Hematopoietic multipotent progenitor cell treated with erythropoietin and hydrocortisone succinate and interleukin-3 and kit ligand, for 4 days (in vitro differentiated cells): ENCODE measurements around the gene RSAD1.

Experiments
- DNase-seq: peaks from one replicate; pipeline ENCODE4 v3.0.0-alpha.2; 2015

Gene RSAD1

DNA sequence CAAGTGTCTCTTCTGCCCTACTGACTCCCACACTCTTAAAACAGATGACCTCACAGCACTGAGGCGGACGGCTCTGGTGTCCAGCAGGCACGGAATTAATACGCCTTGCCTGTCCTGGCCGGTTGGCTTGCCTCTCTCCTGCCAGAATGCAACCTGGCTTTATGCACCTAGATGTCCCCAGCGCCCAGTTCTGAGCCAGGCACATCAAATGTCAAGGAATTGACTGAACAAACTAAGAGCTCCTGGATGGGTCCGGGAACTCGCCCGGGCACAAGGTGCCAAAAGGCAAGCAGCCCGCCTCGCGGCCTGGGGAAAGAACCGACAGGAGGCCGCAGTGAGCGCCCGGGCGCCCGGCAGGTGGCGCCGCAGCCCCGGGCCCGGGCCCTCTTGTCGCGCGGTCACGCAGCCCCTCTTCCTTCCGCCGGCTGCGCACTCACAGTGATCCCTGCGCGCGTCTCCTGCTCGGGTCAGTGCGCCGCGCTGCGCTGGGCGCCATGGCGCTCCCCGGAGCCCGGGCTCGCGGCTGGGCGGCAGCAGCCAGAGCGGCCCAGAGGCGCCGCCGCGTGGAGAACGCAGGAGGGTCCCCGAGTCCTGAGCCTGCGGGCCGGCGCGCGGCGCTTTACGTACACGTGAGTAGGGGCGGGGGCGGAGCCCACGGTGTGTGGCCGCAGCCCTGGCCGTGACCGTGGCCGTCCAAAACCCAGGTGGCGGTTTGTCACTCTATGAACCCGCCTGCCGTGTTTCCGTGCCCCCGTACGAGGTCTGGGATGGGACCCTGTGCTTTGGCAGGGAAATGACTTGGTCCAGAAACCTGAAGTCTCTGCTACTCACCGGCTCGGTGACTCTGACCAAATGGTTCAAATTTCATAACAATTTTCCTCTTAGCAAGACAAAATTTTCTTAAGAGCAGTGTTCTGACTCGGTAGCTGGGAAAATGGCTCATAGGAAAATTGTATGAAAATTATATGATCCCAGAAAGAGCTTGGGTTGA lies at the start of gene RSAD1:
TSS of gene RSAD1 (plus strand) at position 470 of the 991 bp plus-strand sequence. CDS start at position 495, 25 bp downstream.
- DNase-seq: peak; percentile 96

DNA sequence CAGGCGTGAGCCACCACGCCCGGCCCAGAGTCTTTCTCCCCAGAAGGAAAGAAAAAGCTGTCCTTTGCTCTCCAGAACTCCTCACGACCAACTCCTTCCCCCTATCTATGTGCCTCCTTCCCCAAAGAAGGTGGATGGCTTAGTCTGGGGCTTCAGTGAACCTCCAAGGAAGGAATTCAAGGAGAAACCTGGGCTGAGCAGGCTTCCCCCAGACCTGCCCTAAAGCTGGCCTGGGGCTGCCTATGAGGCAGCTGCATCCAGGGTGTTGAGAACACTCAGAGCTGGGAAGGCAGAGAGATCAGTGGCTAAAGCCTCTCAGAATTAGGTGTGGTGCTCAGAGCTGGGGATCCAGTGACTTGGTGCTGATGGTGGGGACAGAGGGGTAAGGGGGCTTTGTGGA lies 48.9 kb upstream of the RSAD1 start:
- DNase-seq: no peak

DNA sequence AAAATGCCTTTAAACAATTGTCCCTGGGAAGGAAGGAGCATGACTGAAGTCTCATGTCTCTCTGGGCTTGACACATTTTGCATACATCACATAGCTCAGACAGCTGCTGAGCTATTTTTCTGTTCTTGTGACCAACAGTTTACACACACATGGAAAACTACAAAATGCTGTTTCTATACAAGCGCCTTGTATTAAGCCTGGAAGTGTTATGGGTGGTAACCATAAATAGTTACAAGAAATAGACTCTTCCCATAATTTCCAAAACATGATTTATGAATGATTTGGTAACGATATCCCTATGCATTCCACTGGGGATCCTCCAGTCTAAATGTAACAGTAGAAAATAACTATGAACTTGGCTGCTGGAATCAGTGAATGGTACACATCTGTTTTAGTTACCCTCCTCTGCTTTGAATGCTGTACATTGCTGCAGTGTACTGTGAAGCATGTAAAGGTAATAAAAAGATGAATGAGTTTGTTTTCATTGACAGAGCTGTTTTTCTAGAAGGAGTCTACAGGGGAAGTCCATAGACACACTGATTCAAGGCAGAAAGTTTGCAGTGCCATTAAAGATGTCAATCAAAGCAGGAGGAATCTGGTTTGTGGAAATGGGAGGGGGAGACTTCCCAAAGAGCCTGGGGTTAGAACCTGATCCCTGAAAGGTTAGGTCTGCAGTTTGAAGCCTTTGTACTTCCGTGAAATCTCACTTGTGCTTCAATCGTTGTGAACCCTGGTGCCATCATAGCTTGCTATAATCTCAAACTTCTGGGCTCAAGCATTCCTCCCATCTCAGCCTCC lies 47.6 kb upstream of the RSAD1 start:
- DNase-seq: no peak

DNA sequence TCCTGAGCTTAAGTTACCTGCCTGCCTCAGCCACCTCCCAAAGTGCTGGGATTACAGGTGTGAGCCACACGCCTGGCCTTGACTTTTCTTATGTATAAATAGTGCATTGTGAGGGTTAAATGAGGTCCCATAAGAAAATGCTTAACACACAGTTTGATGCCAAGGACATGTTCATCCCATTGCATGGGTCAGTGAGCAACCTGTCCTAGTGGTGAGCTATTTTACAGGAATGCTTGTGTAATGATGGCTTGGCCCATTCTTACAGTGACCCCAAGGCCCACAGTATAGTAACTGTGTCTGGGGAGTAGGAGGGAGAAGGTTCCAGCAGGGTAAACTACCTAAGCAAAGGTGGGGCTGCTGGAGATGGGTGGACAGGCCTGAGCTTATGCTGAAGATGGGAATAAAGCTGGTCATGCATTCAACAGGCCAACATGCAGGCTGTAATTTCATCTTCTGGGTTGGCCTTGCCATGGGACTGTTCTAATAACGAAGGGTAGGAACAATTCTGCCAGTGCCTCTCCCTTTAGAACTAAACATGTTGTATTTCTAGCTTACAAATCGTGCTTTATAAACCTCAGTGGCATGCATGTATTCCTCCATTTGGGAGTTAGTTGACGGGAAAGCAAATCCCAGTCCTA lies 46.4 kb upstream of the RSAD1 start:
- DNase-seq: no peak

DNA sequence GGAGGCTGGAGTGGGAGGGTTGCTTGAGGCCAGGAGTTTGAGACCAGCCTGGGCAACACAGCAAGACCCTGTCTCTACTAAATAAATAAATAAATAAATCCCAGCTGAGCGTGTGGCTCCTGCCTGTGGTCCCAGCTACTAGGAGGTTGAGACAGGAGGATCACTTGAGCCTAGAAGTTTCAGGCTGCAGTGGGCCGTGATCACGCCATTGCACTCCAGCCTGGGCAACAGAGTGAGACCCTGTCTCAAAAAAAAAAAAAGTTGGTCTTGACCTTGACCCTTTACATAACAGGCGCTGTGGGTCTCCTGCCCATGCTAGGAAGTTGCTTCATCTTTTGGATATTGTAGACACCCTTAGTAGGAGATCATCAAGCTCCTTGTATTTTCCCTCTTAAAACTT lies 41.3 kb upstream of the RSAD1 start:
- no peak for DNase-seq

DNA sequence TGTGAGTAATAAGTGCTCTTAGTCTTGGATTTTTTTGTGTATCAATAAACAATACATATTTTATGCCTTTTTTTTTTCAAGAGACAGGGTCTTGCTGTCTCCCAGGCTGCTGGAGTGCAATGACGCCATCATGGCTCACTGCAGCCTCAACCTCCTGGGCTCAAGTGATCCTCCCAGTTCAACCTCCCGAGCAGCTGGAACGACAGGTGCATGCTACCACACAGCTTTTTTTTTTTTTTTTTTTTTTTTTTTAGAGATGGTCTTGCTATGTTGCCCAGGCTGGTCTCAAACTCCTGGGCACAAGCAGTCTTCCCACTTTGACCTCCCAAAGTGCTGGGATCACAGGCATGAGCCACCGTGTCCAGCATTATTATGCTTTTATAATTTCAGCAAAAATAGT lies 39.7 kb upstream of the RSAD1 start:
- DNase-seq: no peak

DNA sequence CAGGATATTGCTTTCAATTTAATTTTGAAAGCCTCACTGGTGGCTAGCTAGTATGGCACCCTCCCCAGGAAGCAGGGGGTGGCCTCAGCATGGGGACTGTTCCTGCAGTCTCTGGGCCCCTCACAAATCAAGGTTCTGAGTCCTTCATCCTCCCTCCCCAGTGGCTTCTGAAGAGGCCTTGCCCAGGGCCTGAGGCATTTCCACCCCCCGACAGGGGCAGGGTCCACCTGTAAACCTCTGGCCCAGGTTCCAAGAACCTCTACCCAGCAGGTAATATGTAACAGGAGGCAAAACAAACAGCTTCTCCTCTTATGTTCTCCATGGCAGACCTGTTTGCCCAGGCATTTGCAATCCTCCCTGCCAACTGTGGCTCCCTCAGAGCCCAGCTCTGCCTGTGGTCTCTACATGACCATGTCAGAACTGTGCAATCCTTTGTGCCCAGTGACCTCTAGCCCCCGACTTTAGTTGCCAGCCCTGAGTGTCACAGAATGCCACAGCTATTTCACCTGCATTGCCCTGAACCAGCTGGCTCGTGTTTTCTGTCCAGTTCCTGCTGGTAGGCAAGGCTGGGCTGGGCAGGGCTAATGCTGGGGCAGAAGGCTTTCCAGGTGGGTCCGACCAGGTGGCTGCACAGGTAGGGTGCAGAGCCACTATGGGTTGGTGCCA lies 38.4 kb upstream of the RSAD1 start:
- no peak for DNase-seq

DNA sequence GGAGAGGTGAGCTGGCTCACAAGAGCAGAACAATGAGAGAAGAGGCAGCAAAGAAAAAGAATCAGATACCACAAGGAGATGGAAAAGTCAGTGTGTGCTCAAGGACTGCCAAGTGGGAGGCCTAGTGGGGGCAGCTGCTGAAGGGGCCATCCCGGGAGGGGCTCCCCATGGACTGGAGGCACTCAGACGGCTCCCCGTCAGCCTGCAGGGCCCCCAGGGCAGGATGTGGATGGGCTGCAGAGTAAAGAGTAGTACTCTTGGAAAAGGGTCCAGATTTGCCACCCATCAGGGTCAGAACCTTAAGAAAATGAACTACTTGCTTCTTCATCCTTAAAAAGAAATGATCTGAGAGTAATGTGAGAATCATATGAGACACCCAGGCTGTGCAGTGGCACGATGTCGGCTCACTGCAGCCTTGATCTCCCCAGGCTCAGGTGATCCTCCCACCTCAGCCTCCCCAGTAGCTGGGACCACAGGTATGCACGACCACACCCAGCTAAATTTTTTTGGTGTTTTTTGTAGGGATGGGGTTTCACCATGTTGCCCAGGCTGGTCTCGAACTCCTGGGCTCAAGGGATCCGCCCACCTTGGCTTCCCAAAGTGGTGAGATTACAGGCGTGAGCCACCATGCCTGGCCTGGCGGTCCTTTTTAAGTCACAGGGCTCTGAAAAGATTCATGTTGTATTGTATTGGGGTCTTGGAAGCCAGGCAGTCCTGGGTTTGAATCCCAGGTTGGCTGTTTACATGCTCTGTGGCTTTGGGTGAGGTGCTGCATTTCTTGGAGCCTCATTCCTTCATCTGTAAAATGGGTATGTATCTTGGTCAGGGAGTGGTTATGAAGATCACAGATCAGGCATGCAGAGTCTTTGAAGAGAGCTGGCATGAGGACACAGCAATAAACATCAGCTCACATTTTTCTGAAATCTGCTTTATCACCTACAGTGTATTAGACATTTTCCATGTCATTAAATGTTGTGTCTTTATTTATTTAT lies 37.5 kb upstream of the RSAD1 start:
- no peak for DNase-seq

DNA sequence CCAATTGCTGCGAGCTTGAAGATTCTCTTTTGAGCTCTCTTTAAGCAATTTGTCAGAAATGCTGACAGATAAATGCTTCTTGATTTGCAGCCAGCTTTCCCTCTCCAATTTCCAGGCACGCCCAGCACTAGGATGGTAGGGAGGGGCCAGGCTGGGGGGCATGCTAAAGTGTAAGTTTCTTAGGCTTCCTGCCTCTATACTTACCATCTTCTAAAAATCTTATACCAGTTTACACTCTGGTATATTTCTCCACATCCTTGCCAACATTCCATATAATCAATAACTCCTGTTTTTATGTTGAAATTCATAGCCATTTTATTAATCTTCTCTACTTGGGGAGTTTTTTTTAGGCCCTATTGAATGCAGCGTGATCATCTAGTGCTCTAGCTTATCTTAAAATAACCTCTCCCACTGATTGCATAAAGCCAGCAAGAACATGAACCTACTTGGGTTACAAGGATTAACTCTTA lies 35.1 kb upstream of the RSAD1 start:
- no peak for DNase-seq

DNA sequence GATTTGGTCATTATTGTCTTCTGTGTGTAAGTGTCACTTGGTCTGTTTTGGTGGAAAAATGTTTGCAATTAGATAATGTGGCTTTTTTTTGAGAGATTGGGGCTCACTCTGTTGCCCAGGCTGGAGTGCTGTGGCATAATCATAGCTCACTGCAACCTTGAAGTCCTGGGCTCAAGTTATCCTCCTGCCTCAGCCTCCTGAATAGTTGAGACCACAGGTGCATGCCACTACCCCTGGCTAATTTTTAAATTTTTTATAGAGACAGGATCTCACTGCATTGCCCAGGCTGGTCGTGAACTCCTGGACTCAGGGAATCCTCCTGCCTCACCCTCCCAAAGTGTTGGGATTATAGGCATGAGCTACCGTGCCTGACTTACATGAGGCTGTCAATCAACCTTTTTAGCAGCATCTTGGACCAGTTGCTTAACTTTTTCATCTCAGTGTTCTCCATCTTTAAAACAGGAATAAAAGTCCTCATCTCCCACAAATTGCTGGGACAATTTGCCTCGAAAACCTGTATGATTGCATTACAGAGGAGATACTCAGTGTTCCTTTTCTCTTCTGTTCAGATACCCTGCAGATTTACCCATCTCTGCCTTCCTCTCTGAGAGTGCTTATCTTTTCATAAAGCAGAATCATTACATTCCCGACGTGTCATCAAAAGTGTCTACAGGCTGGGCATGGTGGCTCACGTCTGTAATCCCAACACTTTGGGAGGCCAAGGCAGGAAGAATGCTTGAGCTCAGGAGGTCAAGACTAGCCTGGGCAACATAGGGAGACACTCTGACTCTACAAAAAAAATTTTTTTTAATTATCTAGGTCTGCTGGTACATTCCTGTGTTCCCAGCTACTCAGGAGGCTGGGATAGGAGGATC lies 33.6 kb upstream of the RSAD1 start:
- no peak for DNase-seq

DNA sequence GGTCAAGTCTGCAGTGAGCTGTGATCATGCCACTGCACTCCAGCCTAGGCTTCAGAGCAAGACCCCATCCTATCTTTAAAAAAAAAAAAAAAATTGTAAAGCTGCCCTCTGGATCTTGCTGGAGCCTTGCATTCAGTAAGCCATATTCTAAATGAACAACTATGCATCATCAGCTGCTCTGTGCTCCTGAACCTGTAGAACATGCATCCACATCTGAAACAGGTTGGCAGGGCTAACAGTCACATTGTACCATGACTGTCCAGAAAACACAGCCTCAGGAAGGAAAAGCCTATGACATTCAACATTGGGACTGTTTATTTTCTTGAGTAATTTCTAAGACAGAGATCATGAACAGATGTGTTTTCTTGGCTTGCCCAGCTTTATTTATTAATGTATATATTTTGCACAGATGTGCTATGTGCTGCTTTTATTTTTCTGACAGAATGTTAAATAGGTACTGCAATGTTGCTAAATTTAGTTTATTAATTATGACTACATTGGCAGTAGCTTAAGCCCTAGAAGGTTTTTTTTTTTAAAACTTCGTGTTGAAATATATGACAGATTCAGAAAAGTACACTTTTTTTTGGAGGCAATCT lies 32.8 kb upstream of the RSAD1 start:
- DNase-seq: no peak

DNA sequence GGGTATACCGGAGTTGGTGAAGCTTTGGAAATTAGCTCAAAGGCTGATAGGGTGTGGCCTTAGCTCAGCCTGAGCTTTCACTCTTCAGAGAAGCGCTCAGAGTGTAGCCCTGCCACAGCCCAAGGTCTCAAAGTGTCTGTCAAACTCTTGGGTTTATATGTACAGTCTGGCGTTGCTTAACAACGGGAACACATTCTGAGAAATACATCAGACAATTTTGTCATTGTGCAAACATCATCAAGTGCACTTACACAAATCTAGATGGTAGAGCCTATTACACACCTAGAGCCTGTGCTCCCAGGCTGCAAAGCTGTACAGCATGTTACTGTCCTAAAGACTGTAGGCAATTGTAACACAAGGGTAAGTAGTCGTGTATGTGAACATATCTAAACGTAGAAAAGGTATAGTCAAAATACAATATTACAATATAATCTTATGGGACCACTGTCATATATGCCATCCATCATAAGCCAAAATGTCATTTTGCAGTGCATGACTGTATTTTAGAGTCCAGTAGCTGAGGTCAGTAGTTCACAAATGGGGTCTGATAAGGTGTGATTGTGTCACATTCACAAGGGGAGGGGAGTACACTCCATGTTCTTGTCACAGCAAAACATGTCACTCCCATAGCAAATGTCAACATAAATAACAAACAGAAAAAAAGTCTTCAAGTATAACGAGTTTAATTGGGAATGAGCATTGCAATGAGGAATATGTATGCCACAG lies 30.6 kb upstream of the RSAD1 start:
- DNase-seq: no peak

DNA sequence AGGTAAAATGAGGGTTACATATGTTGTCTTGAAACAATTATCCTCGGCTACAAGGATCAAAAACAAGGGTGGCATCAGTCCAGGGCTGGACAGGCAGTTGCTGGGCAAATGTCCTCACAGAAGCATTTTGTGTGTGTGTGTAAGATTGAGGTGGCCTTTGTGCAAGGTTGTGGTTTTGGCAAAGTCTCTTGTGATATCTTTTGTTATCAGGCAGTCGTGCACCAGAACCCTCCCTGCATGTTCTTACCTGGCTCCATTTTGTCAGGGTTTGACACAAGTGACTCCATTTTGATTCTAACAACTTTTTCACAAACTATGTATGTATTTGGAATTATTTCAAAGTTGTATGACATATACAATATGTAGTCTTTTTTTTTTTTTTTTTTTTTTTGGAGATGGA lies 30.0 kb upstream of the RSAD1 start:
- DNase-seq: peak; percentile 49

DNA sequence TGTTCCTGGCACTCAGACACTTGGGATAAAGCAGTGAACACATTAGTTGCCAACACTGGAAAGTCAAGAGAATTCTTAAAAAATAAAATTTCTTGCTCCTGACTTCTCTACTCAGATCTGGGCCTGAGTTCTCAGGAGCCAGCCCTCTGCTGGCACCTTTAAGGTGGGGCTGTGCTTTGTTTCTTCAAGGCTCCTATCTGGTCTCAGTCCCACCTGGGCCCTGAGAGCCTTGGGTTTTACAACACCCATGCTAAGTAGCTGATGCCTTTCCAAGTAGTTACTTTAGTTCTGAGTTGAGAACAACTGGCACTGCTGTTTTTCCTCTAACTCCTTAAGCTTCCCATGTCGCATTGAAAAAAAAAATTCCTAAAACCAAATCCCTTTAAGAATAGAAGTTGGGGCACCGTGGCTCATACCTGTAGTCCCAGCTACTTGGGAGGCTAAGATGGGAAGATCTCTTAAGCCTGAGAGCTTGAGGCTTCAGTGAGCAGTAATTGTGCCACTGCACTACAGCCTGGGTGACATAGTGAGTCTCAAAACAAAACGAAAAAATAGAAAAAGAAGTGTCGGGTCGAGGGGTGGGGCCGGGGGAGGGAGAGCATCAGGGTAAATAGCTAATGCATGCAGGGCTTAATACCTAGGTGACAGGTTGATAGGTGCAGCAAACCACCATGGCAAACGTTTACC lies 26.6 kb upstream of the RSAD1 start:
- no peak for DNase-seq

DNA sequence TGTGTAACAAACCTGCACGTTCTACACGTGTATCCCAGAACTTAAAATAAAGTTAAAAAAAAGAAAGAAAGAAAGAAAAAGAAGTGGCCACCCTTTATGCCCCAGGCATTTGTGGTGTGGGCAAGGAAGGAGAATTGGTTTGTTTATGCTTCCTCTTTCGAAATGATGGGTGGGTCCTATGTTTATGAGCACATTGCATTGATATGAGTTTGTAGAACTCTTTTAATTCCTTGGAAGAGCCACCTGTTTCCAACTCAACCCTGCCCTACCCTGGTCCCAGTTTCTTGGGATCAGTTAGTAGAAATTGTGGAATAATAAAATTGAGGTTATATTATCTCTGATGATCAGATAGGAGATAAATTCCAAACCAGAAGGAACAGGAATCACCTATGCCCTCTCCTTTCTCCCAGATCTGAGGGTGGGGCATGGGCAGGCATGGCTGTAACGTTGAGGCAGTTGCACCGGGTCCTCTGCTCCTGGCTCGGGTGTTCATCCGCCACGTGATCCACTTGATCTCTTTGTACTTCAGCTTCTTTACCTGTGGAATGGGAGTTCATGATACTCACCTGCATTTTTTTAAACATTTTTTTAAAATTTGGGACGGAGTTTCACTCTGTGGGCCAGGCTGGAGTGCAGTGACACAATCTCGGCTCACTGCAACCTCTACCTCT lies 25.9 kb upstream of the RSAD1 start:
- peak; percentile 69 for DNase-seq

DNA sequence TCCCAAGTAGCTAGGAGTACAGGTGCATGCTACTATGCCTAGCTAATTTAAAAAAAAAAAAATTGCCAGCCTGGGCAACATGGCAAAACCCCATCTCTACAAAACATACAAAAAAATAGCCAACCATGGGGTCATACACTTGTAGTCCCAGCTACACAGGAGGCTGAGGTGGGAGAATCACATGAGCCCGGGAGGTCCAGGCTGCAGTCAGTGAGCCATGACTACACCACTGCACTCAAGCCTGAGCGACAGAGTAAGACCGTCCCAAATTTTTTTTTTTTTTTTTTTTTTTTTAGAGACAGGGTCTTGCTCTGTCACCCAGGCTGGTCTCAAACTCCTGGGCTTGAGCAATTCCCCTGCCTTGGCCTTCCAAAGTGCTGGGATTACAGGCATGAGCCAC lies 24.8 kb upstream of the RSAD1 start:
- no peak for DNase-seq

DNA sequence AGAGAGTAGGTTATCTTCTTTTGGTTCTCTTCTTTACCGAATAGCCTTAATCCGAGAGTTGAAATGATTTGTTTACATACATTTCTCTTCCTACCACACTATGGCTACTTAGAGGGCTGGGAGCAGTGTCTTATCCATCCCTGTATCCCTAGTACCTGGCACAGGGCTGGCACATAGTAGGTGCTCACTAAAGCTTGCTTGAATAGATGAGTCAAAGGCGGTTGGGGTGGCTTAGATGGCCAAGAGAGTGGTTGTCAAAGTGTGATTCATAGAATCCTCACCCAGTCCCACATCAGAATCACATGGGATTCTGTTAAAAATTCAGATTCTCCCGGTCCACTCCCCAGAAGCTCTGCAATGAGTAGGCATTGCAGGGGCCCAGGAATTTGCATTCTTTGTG lies 21.0 kb upstream of the RSAD1 start:
- DNase-seq: no peak

DNA sequence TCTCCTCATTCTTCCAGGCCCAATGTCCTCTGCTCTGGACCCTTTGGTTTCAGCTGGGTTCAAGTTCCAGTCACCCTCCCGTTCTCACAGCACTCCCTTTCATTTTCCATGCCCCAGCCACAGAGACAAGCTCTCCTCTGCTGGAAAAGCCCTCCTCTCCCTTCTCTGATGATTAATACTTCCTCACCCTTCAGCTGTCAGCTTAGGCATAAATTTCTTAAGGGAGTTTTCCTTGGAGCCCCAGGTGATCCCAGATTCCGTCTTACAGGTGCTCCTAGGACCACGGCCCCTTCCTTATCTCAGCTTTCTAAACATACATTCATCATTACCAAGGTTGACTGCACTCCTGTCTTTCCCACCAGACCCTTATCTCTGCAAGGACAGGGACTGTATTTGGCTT lies 20.4 kb upstream of the RSAD1 start:
- no peak for DNase-seq
